ENCODE measurements around the gene HMGCS1.

DNA sequence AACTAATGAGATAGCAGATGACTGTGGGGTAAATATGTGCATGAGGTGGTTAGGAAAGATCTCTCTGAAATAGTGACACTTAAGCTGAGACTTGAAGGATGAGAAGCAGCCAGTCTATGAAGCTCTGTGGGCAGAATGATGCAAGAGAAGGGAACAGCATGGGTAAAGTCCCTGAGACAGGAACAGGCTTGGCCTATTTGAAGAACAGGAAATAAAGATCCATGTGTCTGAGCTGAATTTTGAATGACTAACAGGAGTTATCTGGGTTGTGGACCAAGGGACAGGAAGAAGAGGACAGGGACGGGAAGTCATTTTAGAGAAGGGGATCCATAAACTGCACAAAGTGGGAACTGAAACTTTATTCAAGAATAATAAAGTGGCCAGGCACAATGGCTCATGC lies 25.6 kb upstream of the HMGCS1 start:
- TF ChIP-seq POLR2A (IDR thresholded peaks at IDR 0.05) = no peak
- TF ChIP-seq, protein P1, sequence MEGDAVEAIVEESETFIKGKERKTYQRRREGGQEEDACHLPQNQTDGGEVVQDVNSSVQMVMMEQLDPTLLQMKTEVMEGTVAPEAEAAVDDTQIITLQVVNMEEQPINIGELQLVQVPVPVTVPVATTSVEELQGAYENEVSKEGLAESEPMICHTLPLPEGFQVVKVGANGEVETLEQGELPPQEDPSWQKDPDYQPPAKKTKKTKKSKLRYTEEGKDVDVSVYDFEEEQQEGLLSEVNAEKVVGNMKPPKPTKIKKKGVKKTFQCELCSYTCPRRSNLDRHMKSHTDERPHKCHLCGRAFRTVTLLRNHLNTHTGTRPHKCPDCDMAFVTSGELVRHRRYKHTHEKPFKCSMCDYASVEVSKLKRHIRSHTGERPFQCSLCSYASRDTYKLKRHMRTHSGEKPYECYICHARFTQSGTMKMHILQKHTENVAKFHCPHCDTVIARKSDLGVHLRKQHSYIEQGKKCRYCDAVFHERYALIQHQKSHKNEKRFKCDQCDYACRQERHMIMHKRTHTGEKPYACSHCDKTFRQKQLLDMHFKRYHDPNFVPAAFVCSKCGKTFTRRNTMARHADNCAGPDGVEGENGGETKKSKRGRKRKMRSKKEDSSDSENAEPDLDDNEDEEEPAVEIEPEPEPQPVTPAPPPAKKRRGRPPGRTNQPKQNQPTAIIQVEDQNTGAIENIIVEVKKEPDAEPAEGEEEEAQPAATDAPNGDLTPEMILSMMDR (IDR thresholded peaks at IDR 0.05) = no peak
- no peak for TF ChIP-seq POLR2AphosphoS5 (IDR thresholded peaks at IDR 0.05)
